ENCODE measurements around the gene CYP46A1.

- TF ChIP-seq POLR2A (IDR thresholded peaks at IDR 0.05) (no peak), CTCF (IDR thresholded peaks at IDR 0.05) (no peak)
Observed at GRCh38 chr14:99713972-99714371, 29.9 kb downstream of the CYP46A1 start.
